ENCODE data around the gene UBE2C.
A peak's percentile ranks its signal among the peaks of the same experiment; 100 is the strongest.

The UBE2C gene

GRCh38 chr20:45861221-45862075 lies 49.0 kb downstream of the UBE2C start:
- DNase-seq, result peak; percentile 54

- DNase-seq, result no peak
Observed at GRCh38 chr20:45863543-45864470, 51.4 kb downstream of the UBE2C start.

DNA sequence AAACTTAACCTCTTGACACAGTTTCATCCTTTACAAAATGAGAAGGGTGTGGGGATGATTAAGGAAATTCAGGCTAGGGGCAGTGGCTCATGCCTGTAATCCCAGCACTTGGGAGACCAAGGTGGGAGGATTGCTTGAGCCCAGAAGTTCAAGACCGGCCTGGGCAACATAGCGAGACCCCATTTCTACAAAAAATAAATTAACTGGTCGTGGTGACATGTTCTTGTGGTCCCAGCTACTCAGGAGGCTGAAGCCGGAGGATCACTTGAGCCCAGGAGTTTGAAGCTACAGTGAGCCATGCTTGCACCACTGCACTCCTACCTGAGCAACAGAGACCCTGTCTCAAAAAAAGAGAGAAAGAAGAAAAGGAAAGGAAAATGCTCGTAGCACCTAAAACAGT lies 54.0 kb downstream of the UBE2C start:
- no peak for DNase-seq
